GM12878 (cell line): ENCODE data around the gene HYPK. TPM values are rescaled to one million over a fixed set of nuclear protein-coding genes. Genes with fewer than 3 reads are reported as not detected.

ENCODE experiments used
- ATAC-seq: fragments of 200-7000 bp; cut with Tn5 transposase; 3 replicates; pipeline ENCODE4 v1.9.1; 2020; ENCODE audit warnings: mild to moderate bottlenecking, moderate library complexity
- BruUV-seq: library from RNA; stranded (reverse); fragments of 400-500 nt; replicated peaks from 2 replicates; lab custom pipeline; 2021; lab: Mats Ljungman, UMichigan
- CTCF ChIA-PET: fragments of 300-600 bp; sonication (Branson Sonifier 250); formaldehyde crosslinking; extraction: SDS; loops from one replicate; lab custom pipeline; 2021; ENCODE audit warnings: inconsistent platforms; lab: Yijun Ruan, JAX
- POLR2A ChIA-PET: fragments of 350-600 bp; formaldehyde crosslinking; extraction: SDS; loops from one replicate; lab custom pipeline; 2021; ENCODE audit warnings: inconsistent platforms; lab: Charles Lee
- RAD21 ChIA-PET: fragments of 300-600 bp; sonication (Branson Sonifier 250); formaldehyde crosslinking; loops from one replicate; lab custom pipeline; 2023; ENCODE audit warnings: antibody characterized with exemption; ENCODE audit not compliant: unreplicated experiment; lab: Charles Lee
- SMC1A ChIA-PET: fragments of 300-600 bp; sonication (Branson Sonifier 250); formaldehyde crosslinking; loops from one replicate; lab custom pipeline; 2023; ENCODE audit not compliant: unreplicated experiment, uncharacterized antibody; lab: Charles Lee
- DNase-seq: peaks from one replicate; pipeline ENCODE4 v3.0.0-alpha.2; 2011; ENCODE audit warnings: low read depth, low spot score
- FAIRE-seq: peaks from 3 replicates; lab custom pipeline; 2011; peaks lifted over from hg19 to GRCh38; lab: Jason Lieb, UNC
- H2AFZ ChIP-seq: 2 replicates; pipeline ENCODE4 v1.6.0; 2011; ENCODE audit warnings: low read depth, low read length, control low read depth; ENCODE audit not compliant: control insufficient read depth
- H3K27ac ChIP-seq: 2 replicates; pipeline ENCODE4 v1.5.1; 2011; ENCODE audit warnings: control low read depth; ENCODE audit not compliant: control insufficient read depth, insufficient read depth
- H3K27me3 ChIP-seq, 2 experiments: replicated peaks in 1 of 2; 2 replicates each; pipeline versions ENCODE4 v1.6.0 to v1.6.1; 2011; ENCODE audit warnings: low read length in 1 of 2; ENCODE audit not compliant: control insufficient read depth in 2 of 2, insufficient read depth in 2 of 2
- H3K36me3 ChIP-seq, 2 experiments: 2 replicates each; pipeline ENCODE4 v1.5.1; 2011; ENCODE audit warnings: low read length in 1 of 2; ENCODE audit not compliant: control insufficient read depth in 2 of 2, insufficient read depth in 2 of 2
- H3K4me1 ChIP-seq: 2 replicates; pipeline ENCODE4 v1.6.1; 2011; ENCODE audit warnings: mild to moderate bottlenecking, low read length, moderate library complexity, mixed read lengths; ENCODE audit not compliant: control insufficient read depth, insufficient read depth
- H3K4me2 ChIP-seq: 2 replicates; pipeline ENCODE4 v1.6.0; 2011; ENCODE audit warnings: control low read depth; ENCODE audit not compliant: control insufficient read depth, insufficient read depth
- H3K4me3 ChIP-seq: fragments of 200-600 bp; sonication (generic); 2 replicates; pipeline ENCODE4 v1.5.1; 2016
- H3K79me2 ChIP-seq: 2 replicates; pipeline ENCODE4 v1.6.0; 2011; ENCODE audit warnings: low read length; ENCODE audit not compliant: control insufficient read depth, insufficient read depth
- H3K9ac ChIP-seq: 2 replicates; pipeline ENCODE4 v1.8.0; 2011; ENCODE audit warnings: low read length, control low read depth, mixed read lengths; ENCODE audit not compliant: control insufficient read depth, insufficient read depth
- H3K9me3 ChIP-seq: replicated peaks from 3 replicates; pipeline ENCODE4 v1.5.1; 2011; ENCODE audit warnings: mild to moderate bottlenecking, low read length; ENCODE audit not compliant: control insufficient read depth, insufficient read depth
- H4K20me1 ChIP-seq: 2 replicates; pipeline ENCODE4 v1.6.0; 2011; ENCODE audit not compliant: control insufficient read depth, insufficient read depth
- CEBPZ ChIP-seq: fragments of 150-350 bp; IDR thresholded peaks from 2 replicates; pipeline ENCODE4 v1.6.1; 2016; ENCODE audit warnings: low read depth, low read length
- EP300 ChIP-seq, 2 experiments: fragments of 150-350 bp in 1 of 2; IDR thresholded peaks; 2 replicates each; pipeline ENCODE4 v1.6.1; 2011 to 2012; ENCODE audit warnings: low read depth in 2 of 2, low read length in 2 of 2, borderline replicate concordance in 1 of 2, improper control_type of control experiment in 1 of 2, inconsistent platforms in 1 of 2; ENCODE audit not compliant: control insufficient read depth in 1 of 2
- IRF4 ChIP-seq: IDR thresholded peaks from 2 replicates; pipeline ENCODE4 v1.6.1; 2011; ENCODE audit warnings: low read depth, low read length
- MLLT1 ChIP-seq: fragments of 450-650 bp; IDR thresholded peaks from 2 replicates; pipeline ENCODE4 v1.6.1; 2016; ENCODE audit warnings: mild to moderate bottlenecking
- NFXL1 ChIP-seq: fragments of 450-650 bp; IDR thresholded peaks from 2 replicates; pipeline ENCODE4 v1.6.1; 2017; ENCODE audit warnings: antibody characterized with exemption, mild to moderate bottlenecking, borderline replicate concordance
- NR2F1 ChIP-seq: fragments of 450-650 bp; conservative IDR thresholded peaks from 2 replicates; pipeline ENCODE4 v1.6.1; 2017; ENCODE audit warnings: mild to moderate bottlenecking
- RB1 ChIP-seq: fragments of 450-650 bp; formaldehyde crosslinking; IDR thresholded peaks from 2 replicates; pipeline ENCODE4 v1.6.1; 2017; ENCODE audit warnings: mild to moderate bottlenecking, borderline replicate concordance
- RELB ChIP-seq: fragments of 450-650 bp; IDR thresholded peaks from 2 replicates; pipeline ENCODE4 v1.6.1; 2017; ENCODE audit warnings: low read depth, mild to moderate bottlenecking, moderate library complexity
- SKIL ChIP-seq: fragments of 450-650 bp; IDR thresholded peaks from 2 replicates; pipeline ENCODE4 v1.6.1; 2017; ENCODE audit warnings: mild to moderate bottlenecking, low read depth, inconsistent platforms; ENCODE audit not compliant: poor library complexity, severe bottlenecking
- SMARCA5 ChIP-seq: fragments of 450-650 bp; IDR thresholded peaks from 2 replicates; pipeline ENCODE4 v1.6.1; 2017; ENCODE audit warnings: mild to moderate bottlenecking
- SPI1 ChIP-seq: IDR thresholded peaks from 2 replicates; pipeline ENCODE4 v1.6.1; 2011; ENCODE audit warnings: low read depth, mild to moderate bottlenecking, low read length, moderate library complexity, borderline replicate concordance; ENCODE audit not compliant: insufficient read depth
- STAT1 ChIP-seq: fragments of 450-650 bp; conservative IDR thresholded peaks from 2 replicates; pipeline ENCODE4 v1.6.1; 2014; ENCODE audit warnings: antibody characterized with exemption, mild to moderate bottlenecking
- ZNF622 ChIP-seq: fragments of 450-650 bp; IDR thresholded peaks from 2 replicates; pipeline ENCODE4 v1.6.1; 2017; ENCODE audit warnings: mild to moderate bottlenecking, inconsistent platforms
- WGBS: methylation state at CpG from one replicate; pipeline ENCODE4 v1.1.6; 2016; ENCODE audit warnings: low lambda C conversion rate; ENCODE audit not compliant: insufficient replicate concordance, insufficient coverage; ENCODE audit errors: missing lambda C conversion rate; 5-methylcytosine and 5-hydroxymethylcytosine counted together
- in situ Hi-C: fragments of 300-500 bp; cut with MboI; formaldehyde crosslinking; loops from 9 replicates; pipeline ENCODE4 v1.14.3; 2018; ENCODE audit warnings: mixed read lengths
- intact Hi-C: fragments of 100-400 bp; cut with micrococcal nuclease; formaldehyde crosslinking; loops from one replicate; pipeline ENCODE4 v1.14.2; 2022; ENCODE audit not compliant: unreplicated experiment
- polyA plus RNA-seq, 11 experiments: library from polyadenylated mRNA; depleted of rRNA in 4 of 11; unstranded in 6 of 11; stranded (reverse) in 5 of 11; fragments of >200 nt; fragmentation: Nextera tagmentation in 4 of 11; fragmentation: Illumina TruSeq in 1 of 11; extraction: Ambion mirVana in 4 of 11; extraction: Trizol in 1 of 11; gene quantifications; 1 replicate in 1 of 11; 2 replicates in 10 of 11; pipeline versions ENCODE4 v1.2.1 to v1.2.3, GENCODE V29; 2011 to 2016; ENCODE audit warnings: inconsistent platforms in 2 of 11, missing spikeins in 2 of 11, low read depth in 1 of 11
- total RNA-seq, 4 experiments: library from RNA; depleted of rRNA in 3 of 4; stranded (reverse); fragments of >200 nt in 3 of 4; fragmentation: Illumina TruSeq in 1 of 4; extraction: Trizol in 1 of 4; gene quantifications; 2 replicates each; pipeline versions ENCODE4 v1.2.1 to v1.2.3, GENCODE V29; 2013 to 2021

HYPK gene
- total and polyA plus RNA-seq, 10 of the 15 experiments (the other 5 are each of a cell fraction or from before 2014, with no cell fraction given) = 8.0 to 38.4 (median 17.5) TPM

- FAIRE-seq = peak; percentile 86
- TF ChIP-seq SKIL (peak; percentile 67), STAT1 (no peak), CEBPZ (no peak), SPI1 (peak; percentile 98), MLLT1 (peak; percentile 83; the same call in 1 of the 2 replicates), IRF4 (peak; percentile 59; the same call in 1 of the 2 replicates), RELB (peak; percentile 94), NR2F1 (peak; percentile 95), NFXL1 (no peak), EP300 (IDR thresholded peaks at IDR 0.05; ENCODE audit: borderline replicate concordance in 1 of 2, control insufficient read depth in 1 of 2, low read depth in 2 of 2, low read length in 2 of 2) (peak; percentile 85 to 94; a peak in 3 of 4 replicates), RB1 (no peak), SMARCA5 (no peak), ZNF622 (no peak)
These were observed 8.7 kb downstream of the HYPK start for GRCh38 chr15:43808960-43809678.

More at GRCh38 chr15:43808960-43809678, 8.7 kb downstream of the HYPK start:
- ChIA-PET RAD21 (interaction anchor here (0.8 to 3.3 kb wide), 16 partner anchors 10 to 59 kb away, joined by 3 to 27 read pairs (median 7); partner anchors contain the start of genes ELL3, HYPK, MFAP1 and SERINC4), POLR2A (interaction anchor here (0.6 to 6.1 kb wide), 22 partner anchors 8 to 918 kb away, joined by 3 to 74 read pairs (median 4); partner anchors contain the start of genes ELL3, HYPK, MFAP1 and PDIA3), CTCF (interaction anchor here (0.6 to 3.2 kb wide), 12 partner anchors 9 to 257 kb away, joined by 3 to 19 read pairs (median 6); partner anchors contain the start of genes ELL3, HYPK, MFAP1 and SERINC4), SMC1A (interaction anchor here (0.8 to 2.7 kb wide), 22 partner anchors 9 to 562 kb away, joined by 3 to 35 read pairs (median 6); partner anchors contain the start of genes ELL3, HYPK, MFAP1 and SERF2)
- H3K4me3 ChIP-seq = peak overlapping the region; percentile 19; the same call in 1 of the 2 replicates
- H4K20me1 ChIP-seq = no peaks in the 10 kb centered on the region
- peaks cover 10 to 31% of the 10 kb centered on the region in 2 experiments for H3K36me3 ChIP-seq
- in situ Hi-C loops = no loop called here
- DNase-seq (no peak), ATAC-seq (peak; percentile 94)
- intact Hi-C loops = loop anchor here (2.0 kb wide), 1 partner anchor 32 kb away; the partner anchor contains the start of gene ELL3
- peaks cover 26% of the 10 kb centered on the region for H3K4me1 ChIP-seq
- H3K79me2 ChIP-seq = no peaks in the 10 kb centered on the region
- no peak overlapping the region for H2AFZ ChIP-seq
- H3K9ac ChIP-seq = no peak overlapping the region
- H3K27me3 ChIP-seq = no peaks in the 10 kb centered on the region
- no TSS peak for BruUV-seq
- peak overlapping the region; percentile 59 for H3K27ac ChIP-seq
- H3K4me2 ChIP-seq = peak overlapping the region; percentile 61; the same call in 1 of the 2 replicates
- H3K9me3 ChIP-seq = no peaks in the 10 kb centered on the region
- WGBS = 38% methylated on average over 6 of the region's 6 CpGs
